Skin epidermis (tissue), 12 donors: ENCODE measurements around the gene MITD1.
"Not testable (repeated sequence)": the region's sequence is repeated elsewhere in the genome, so short reads cannot be mapped to it uniquely, and the experiment has no call there.

Source experiments
- H3K27ac ChIP-seq, 21 experiments: fragments of 200-600 bp; sonication (generic) in 11 of 21; one replicate each; pipeline ENCODE4 v1.5.0; 2020; ENCODE audit warnings: mild to moderate bottlenecking in 3 of 21, inconsistent platforms in 2 of 21, moderate library complexity in 2 of 21
- H3K4me3 ChIP-seq, 7 experiments: fragments of 200-600 bp; sonication (generic) in 2 of 7; one replicate each; pipeline ENCODE4 v1.5.0; 2020; ENCODE audit warnings: inconsistent platforms in 2 of 7, mild to moderate bottlenecking in 2 of 7, moderate library complexity in 1 of 7

MITD1 gene

DNA sequence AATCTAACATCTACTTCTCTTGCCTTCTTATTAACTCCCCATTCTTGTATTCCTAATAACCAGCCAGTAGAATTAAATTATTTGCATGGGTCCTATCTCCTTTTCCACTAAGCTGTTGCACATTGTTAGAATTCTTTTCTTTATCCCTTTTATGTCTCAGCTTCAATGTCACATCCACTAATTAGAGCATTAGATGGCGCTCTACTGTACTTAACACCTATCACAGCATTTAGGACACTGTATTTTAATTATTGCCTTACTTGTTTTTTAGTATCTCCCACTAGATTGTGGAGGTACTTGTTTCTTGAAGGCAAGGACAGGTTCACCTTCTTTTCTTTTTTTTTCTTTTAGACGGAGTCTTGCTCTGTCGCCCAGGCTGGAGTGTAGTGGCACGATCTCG lies 22.3 kb downstream of the MITD1 start:
- Histone ChIP-seq H3K27ac (no peak overlapping the region), H3K4me3 (no peak overlapping the region)

DNA sequence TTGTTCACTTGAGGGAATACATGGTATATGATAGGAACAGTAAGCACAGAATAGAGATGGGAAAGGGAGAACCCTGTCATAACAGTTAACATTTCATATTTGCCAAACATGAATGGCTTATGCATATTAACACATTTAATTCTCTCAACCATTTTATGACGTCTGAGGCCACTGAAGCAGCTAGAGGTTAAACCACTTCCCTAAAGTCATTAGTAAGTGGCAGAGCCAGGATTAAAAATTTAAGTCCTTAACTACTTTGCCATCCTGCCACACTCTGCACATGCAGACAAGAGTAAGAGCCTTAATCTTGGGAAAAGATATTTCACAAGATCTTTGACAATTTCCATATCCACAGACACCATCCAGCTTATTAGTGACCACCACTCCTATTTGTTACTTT lies 24.0 kb downstream of the MITD1 start:
- Histone ChIP-seq H3K27ac (no peak overlapping the region), H3K4me3 (no peak overlapping the region)

DNA sequence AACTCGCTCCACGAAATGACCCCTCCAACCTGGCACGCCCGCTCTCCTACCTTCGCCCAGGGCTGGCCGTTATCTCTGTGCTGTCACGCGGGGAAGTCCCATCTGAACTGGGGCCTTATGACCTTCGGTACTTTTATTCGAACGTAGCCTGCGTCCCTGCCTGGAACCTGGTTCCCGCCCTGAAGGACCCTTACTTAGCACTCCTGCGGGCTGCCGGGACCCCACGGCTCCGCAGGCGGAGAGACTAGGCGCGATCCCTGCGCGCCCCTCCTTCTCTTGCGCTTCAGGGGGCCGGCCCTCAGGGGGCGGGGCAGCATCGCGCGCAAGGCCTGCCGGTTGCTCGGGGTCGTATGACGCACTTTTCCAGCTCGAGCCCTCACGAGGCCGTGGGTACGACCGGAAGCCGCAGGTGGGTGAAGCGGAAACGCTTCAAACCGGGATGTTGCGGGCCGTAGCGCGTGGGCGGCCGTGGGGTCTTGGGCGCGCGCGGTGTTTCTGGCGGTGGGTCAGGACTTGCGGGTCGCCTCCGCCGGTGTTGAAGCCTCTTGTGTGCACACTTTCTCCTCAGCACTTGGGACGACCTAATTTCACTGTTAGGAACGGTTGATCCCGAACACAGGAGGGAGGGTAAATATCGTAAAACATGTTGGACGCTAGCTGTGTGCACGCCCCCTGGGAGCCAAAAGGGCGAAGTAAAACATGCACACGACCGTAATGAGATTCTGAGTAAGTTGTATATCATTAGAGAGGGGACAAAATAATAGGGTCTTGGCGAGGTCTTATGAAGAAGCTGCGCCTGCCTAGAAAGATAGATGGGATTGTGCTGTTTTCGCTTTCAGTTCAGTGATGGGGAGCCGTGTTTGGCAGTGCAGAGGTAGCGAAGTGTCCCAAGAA lies 26.0 kb downstream of the MITD1 start, which contains the start of the genes LIPT1 and TSGA10:
TSS of gene LIPT1 (plus strand) at position 325 of the 894 bp plus-strand sequence. CDS start 6,991 bp downstream, outside the sequence.
TSS of gene TSGA10 (minus strand) at position 300 of the 894 bp plus-strand sequence. CDS start 45,503 bp downstream, outside the sequence.
- Histone ChIP-seq H3K4me3 (peak within 1 kb of the TSS; percentile 51 to 80 (median 71)), H3K27ac (peak within 1 kb of the TSS; percentile 45 to 91 (median 88))

DNA sequence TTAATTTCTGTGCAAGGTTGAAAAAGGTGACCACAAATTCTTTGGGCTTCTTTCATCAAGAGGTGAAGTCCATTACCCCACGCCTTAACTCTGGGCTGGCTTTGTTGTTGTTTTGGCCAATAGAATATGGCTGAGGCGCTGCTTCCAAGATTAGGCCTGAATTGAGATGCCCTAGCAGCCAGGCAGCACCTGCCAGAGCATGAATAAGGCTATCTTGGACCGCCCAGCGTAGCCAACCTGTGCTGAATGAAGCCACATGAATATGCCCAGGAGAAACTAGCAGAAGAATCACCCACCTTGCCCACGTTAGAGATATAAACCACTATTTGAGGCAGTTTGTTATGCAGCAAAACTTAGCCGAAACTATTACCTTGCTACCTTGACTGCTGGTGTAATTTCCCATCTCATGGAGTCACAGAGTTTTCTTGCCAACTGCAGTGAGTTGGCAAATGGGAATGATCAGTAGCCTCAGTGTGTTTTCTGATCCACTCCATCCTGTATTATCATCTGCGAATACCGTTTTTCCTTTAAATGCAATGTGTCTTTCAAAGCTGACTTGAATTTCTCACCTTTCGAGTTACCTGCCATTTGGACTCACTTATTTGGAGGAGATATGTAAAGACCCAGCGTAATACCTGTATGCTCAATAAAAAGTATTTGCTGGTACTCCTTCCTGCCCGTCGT lies 26.8 kb downstream of the MITD1 start:
- H3K4me3 ChIP-seq, result peak overlapping the region; percentile 51 to 80 (median 71)
- H3K27ac ChIP-seq, result peak overlapping the region in 20 of 21 experiments; percentile 68 to 91 (median 88)

DNA sequence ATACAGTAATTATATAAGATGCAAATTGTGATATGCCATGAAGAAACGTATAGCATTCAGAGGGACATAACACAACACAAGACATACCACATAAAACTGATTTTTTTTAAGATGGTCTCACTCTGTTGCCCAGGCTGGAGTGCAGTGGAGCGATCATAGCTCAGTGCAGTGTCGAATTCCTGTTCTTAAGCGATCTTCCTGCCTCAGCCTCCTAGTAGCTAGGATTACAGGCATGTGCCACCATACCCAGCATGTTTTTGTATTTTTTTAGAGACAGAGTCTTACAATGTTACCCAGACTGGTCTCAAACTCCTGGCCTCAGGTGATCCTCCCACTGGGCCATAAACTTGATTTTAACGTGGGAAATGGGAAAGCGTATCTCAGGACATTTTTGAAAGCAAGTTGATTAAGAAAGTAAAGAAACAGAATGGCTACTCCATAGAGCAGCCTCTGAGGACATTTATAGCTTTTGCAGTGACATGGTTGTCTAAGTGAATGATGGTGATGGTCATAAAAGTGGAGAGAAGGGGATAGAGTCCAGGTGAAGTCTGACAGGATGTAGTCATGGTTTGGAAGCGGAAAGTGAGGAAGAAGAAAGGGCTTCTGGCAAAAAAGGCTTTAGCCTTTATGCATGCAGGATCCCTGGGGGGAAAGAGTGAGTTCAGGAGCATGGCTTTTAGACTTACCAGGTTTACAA lies 28.5 kb downstream of the MITD1 start:
- H3K27ac ChIP-seq, result no peak overlapping the region
- no peak overlapping the region for H3K4me3 ChIP-seq

DNA sequence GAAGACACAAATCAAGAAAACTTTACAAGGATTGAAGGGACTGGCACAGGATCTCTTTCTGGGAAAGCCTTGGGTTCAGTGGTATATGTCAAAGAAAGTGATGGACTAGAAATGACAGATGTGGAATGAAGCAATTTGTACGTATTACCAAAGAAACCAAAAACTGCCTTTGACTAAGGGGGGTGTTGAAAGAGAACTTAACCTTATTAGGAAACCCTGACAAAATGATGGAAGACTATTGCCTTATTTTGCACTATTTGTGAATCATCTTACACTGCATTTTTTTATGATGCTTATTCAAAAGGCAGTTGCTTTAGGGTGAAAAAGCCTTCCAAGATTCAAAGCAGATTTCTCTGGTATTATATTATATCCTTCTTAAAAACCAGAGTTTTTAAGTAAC lies 30.2 kb downstream of the MITD1 start:
- H3K27ac ChIP-seq, result no peak overlapping the region
- no peak overlapping the region for H3K4me3 ChIP-seq

DNA sequence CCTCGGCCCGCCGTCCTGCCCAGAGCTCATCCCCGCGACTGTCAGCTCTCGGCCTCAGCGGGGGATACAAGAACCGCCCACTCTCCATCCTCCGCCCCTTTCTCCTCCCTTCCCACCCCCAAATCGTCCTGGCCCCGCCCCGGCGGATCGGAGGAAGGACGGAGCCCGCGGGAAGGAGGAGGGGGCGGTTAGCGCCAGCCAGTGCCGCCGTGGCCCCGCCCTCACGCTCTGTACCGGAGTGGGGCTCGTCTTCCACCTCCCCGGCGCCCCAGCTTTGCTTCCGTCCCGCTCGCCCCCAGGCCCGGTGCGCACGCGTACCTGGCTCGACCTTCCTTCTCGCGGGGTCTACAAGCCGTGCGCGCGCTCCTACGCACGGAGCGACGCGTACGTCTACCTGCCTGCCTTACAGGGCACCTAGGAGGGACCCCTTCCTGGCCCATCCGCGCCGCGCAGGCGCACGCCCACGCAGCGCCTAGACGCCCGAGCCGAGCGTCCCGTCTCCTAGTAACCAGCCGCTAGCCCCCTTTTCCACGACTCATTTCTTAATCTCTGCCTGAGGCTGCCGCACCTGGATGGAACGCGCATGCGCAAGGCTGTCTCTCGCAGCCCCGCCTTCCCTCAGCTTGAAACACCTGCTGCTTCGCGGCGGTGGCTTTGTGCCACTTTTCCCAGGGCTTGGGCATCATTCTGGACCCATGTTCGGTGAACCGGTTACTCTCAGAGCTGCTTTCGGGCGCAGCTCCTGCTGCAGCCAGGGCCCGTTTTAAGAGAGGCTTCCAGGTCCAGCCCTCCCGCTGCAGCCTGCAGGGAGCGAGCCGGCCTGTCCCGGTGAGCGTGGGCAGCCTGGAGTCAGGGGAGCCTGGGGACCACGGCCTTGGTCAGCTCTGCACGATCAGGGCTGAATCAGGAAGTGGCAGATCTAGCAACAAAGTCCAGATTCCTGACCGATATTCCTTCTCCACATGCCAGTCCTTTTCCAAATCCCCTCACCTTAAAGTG lies 39.4 kb downstream of the MITD1 start, which contains the start of gene C2orf15:
TSS of gene C2orf15 (plus strand) at position 598 of the 999 bp plus-strand sequence. CDS start 8,852 bp downstream, outside the sequence.
- H3K27ac ChIP-seq, result peak within 1 kb of the TSS; percentile 28 to 93 (median 84)
- peak within 1 kb of the TSS; percentile 62 to 89 (median 83) for H3K4me3 ChIP-seq

DNA sequence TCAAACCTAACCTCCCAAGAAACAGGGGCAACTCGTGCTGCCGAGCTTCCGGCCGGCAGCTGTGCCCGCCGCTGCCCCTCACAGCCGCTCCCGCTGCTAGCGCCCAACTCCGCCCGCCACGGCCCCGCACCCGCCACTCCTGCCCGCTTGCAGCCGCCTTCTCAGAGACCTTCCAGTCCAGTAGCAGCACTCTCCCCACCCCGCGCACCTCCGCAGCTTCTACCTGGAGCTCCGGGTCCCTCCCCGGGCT lies 40.1 kb downstream of the MITD1 start:
- Histone ChIP-seq H3K4me3 (peak overlapping the region; percentile 62 to 89 (median 83)), H3K27ac (peak overlapping the region; percentile 28 to 93 (median 84))

DNA sequence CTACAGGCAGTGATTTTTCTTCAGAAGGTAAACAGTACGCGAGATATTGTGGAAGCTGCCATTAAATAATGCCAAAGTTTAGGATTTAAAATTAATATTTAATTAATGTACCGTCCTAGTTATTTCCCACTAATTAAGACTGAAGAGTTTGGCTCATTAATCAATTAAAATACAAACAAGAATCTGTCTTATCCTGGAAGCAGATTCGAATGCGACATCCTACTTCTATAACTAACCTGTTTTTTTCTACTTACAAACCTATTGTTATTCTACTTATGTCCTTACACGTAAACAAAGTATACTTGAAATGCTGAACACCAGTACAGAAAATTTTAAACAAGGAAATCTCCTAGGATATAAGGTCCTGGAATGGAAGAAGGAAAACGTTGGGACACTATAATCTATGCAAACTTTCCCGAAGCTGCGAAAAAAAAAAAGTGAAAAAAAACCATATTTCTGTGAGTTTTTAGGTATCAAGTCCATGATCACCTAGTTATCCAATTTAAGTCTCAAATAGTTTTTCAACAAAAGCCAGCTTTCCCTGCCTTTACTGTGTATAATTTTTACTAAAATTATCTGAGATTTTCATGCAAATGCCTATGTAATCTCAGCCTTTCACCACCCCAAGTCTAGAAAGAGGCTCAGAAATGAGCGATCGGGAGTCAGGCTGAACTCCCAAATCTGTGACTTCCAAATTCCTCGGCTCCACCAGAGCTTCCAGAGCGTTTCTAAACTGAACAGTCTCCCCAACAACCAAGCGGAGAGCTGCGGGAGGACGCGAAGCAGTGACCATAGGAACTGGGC lies 40.6 kb downstream of the MITD1 start:
- Histone ChIP-seq H3K4me3 (peak overlapping the region; percentile 62 to 89 (median 83)), H3K27ac (peak overlapping the region in 20 of 21 experiments; percentile 28 to 93 (median 84))

DNA sequence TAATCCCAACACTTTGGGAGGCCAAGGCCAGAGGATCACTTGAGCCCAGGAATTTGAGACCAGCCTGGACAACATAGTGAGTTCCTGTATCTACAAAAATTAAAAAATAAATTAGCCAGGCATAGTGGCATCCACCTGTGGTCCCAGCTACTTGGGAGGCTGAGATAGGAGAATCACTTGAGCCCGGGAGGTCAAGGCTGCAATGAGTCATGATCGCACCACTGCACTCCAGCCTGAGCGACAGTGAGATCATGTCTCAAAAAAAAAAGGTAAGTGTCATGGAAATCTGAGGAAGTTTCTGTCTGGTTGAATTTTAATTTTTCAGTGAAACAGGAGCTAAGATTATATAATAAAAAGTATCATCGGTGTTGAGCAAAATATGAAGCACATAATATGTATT lies 41.9 kb downstream of the MITD1 start:
- Histone ChIP-seq H3K4me3 (no peak overlapping the region), H3K27ac (no peak overlapping the region)

DNA sequence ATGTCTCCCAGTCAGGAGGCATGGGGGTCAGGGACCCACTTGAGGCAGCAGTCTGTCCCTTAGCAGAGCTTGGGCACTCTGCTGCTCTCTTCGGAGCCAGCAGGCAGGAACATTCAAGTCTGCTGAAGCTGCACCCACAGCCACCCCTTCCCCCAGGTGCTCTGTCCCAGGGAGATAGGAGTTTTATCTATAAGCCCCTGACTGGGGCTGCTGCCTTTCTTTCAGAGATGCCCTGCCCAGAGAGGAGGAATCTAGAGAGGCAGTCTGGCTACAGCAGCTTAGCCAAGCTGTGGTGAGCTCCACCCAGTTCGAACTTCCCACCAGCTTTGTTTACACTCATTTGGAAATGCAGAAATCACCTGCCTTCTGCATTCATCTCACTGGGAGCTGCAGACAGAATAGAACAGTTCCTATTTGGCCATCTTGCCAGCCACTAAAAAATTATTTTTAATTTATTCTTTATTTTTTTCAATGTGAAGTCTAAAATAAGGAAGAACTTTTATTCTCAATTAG lies 45.8 kb downstream of the MITD1 start:
- not testable (repeated sequence) for H3K27ac ChIP-seq, H3K4me3 ChIP-seq

DNA sequence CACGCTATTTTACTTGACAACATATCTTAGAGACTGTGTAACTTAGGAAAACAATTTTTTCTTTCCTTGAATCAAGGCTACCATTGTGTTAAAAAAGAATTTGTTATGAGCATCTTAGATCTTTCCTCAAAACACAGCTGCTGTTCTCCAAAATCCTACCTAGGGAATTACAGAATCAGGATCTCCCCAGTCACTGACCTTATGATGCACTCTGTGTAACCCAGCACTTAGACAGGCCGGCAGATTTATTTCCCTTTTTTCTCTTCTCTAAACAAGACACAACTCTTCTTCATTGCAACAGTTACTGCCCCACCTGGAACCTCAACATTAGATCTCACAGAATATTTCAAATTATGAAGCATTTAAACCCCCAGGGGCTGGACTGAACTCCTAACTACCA lies 52.9 kb downstream of the MITD1 start:
- H3K27ac ChIP-seq, result no peak overlapping the region

More for the DNA sequence above, 52.9 kb downstream of the MITD1 start:
- H3K4me3 ChIP-seq, result no peak overlapping the region
